HEK293 (cell line): ENCODE measurements around the gene DNAJC7.

ENCODE experiments used
- CTCF ChIA-PET: fragments of 350-600 bp; formaldehyde crosslinking; extraction: SDS; loops from one replicate; lab custom pipeline; 2021; ENCODE audit warnings: antibody characterized with exemption; lab: Yijun Ruan, JAX
- POLR2A ChIA-PET: fragments of 300-600 bp; formaldehyde crosslinking; extraction: SDS; loops from one replicate; lab custom pipeline; 2020; ENCODE audit warnings: antibody characterized with exemption, inconsistent platforms; lab: Yijun Ruan, JAX
- H3K27ac ChIP-seq: fragments of 200-500 bp; sonication (Bioruptor generic); 2 replicates; pipeline ENCODE4 v1.5.1; 2014; ENCODE audit warnings: low read depth, low read length, control low read depth, inconsistent platforms; ENCODE audit errors: extremely low read depth
- H3K36me3 ChIP-seq, 2 experiments: fragments of 200-500 bp in 1 of 2; sonication (Bioruptor generic) in 1 of 2; 1 replicate in 1 of 2; 2 replicates in 1 of 2; pipeline ENCODE4 v1.5.1; 2014 to 2017; ENCODE audit warnings: inconsistent platforms in 2 of 2, low read length in 2 of 2; ENCODE audit not compliant: control insufficient read depth in 2 of 2, insufficient read depth in 1 of 2
- H3K4me1 ChIP-seq: fragments of 200-500 bp; sonication (Bioruptor generic); 2 replicates; pipeline ENCODE4 v1.5.1; 2014; ENCODE audit warnings: mild to moderate bottlenecking, low read length, inconsistent platforms; ENCODE audit not compliant: control insufficient read depth, insufficient read depth
- H3K4me3 ChIP-seq: 2 replicates; pipeline ENCODE4 v1.5.1; 2011; ENCODE audit warnings: low read depth, mild to moderate bottlenecking, control low read depth, low read length, moderate library complexity
- H3K9me3 ChIP-seq: fragments of 200-500 bp; sonication (Bioruptor generic); 2 replicates; pipeline ENCODE4 v1.5.1; 2014; ENCODE audit warnings: low read depth, low read length, inconsistent platforms; ENCODE audit not compliant: control insufficient read depth, insufficient read depth
- ATF2 ChIP-seq: fragments of 450-650 bp; formaldehyde crosslinking; IDR thresholded peaks from 2 replicates; pipeline ENCODE4 v1.5.1; 2016; ENCODE audit warnings: missing biosample characterization, missing genetic modification characterization, low read depth
- BCL6B ChIP-seq: fragments of 450-650 bp; formaldehyde crosslinking; IDR thresholded peaks from 2 replicates; pipeline ENCODE4 v1.5.1; 2017; ENCODE audit warnings: missing biosample characterization, missing genetic modification characterization
- ELK4 ChIP-seq: IDR thresholded peaks from 2 replicates; pipeline ENCODE4 v1.6.1; 2011; ENCODE audit warnings: mild to moderate bottlenecking, low read depth, low read length, borderline replicate concordance
- KLF9 ChIP-seq: fragments of 450-650 bp; formaldehyde crosslinking; IDR thresholded peaks from 2 replicates; pipeline ENCODE4 v1.5.1; 2016; ENCODE audit warnings: missing biosample characterization, missing genetic modification characterization, low read depth
- MYNN ChIP-seq: fragments of 450-650 bp; formaldehyde crosslinking; IDR thresholded peaks from 2 replicates; pipeline ENCODE4 v1.5.1; 2016; ENCODE audit warnings: missing biosample characterization, missing genetic modification characterization, borderline replicate concordance
- PRDM1 ChIP-seq: fragments of 450-650 bp; formaldehyde crosslinking; IDR thresholded peaks from 2 replicates; pipeline ENCODE4; 2016; ENCODE audit warnings: missing biosample characterization, missing genetic modification characterization
- SP3 ChIP-seq: fragments of 450-650 bp; formaldehyde crosslinking; IDR thresholded peaks from 2 replicates; pipeline ENCODE4 v1.5.1; 2016; ENCODE audit warnings: missing biosample characterization, missing genetic modification characterization
- ZBTB1 ChIP-seq: fragments of 450-650 bp; formaldehyde crosslinking; IDR thresholded peaks from 2 replicates; pipeline ENCODE4 v1.5.1; 2016; ENCODE audit warnings: missing biosample characterization, missing genetic modification characterization
- ZBTB20 ChIP-seq: fragments of 450-650 bp; formaldehyde crosslinking; IDR thresholded peaks from 2 replicates; pipeline ENCODE4 v1.5.1; 2016; ENCODE audit warnings: missing biosample characterization, missing genetic modification characterization
- ZBTB26 ChIP-seq: fragments of 450-650 bp; formaldehyde crosslinking; optimal IDR thresholded peaks from 2 replicates; pipeline ENCODE3; 2016; ENCODE audit warnings: missing biosample characterization, mild to moderate bottlenecking, missing genetic modification characterization
- ZBTB44 ChIP-seq: fragments of 450-650 bp; IDR thresholded peaks from 2 replicates; pipeline ENCODE4 v1.5.1; 2018; ENCODE audit warnings: missing biosample characterization, mild to moderate bottlenecking, missing genetic modification characterization
- ZNF121 ChIP-seq: fragments of 450-650 bp; formaldehyde crosslinking; IDR thresholded peaks from 2 replicates; pipeline ENCODE4 v1.5.1; 2016; ENCODE audit warnings: missing biosample characterization, missing genetic modification characterization
- ZNF148 ChIP-seq: fragments of 450-650 bp; formaldehyde crosslinking; IDR thresholded peaks from 2 replicates; pipeline ENCODE4 v1.5.0; 2017; ENCODE audit warnings: missing biosample characterization, missing genetic modification characterization, borderline replicate concordance
- ZNF239 ChIP-seq: fragments of 450-650 bp; formaldehyde crosslinking; IDR thresholded peaks from 2 replicates; pipeline ENCODE4 v1.5.1; 2016; ENCODE audit warnings: missing biosample characterization, missing genetic modification characterization
- ZNF266 ChIP-seq: fragments of 450-650 bp; formaldehyde crosslinking; IDR thresholded peaks from 2 replicates; pipeline ENCODE4 v1.5.1; 2016; ENCODE audit warnings: missing biosample characterization, missing genetic modification characterization, low read depth
- ZNF510 ChIP-seq: fragments of 450-650 bp; formaldehyde crosslinking; IDR thresholded peaks from 2 replicates; pipeline ENCODE4 v1.5.1; 2018; ENCODE audit warnings: mild to moderate bottlenecking, missing genetic modification characterization, missing biosample characterization; ENCODE audit not compliant: insufficient replicate concordance
- ZNF521 ChIP-seq: fragments of 450-650 bp; formaldehyde crosslinking; IDR thresholded peaks from 2 replicates; pipeline ENCODE4 v1.5.1; 2017; ENCODE audit warnings: missing biosample characterization, mild to moderate bottlenecking, missing genetic modification characterization
- ZNF670 ChIP-seq: fragments of 450-650 bp; formaldehyde crosslinking; IDR thresholded peaks from 2 replicates; pipeline ENCODE4 v1.5.1; 2016; ENCODE audit warnings: missing biosample characterization, missing genetic modification characterization, low read depth
- ZNF768 ChIP-seq: fragments of 450-650 bp; formaldehyde crosslinking; IDR thresholded peaks from 2 replicates; pipeline ENCODE4 v1.5.1; 2018; ENCODE audit warnings: missing biosample characterization, mild to moderate bottlenecking, missing genetic modification characterization
- ZNF777 ChIP-seq: fragments of 450-650 bp; formaldehyde crosslinking; IDR thresholded peaks from 2 replicates; pipeline ENCODE4 v1.5.1; 2017; ENCODE audit warnings: missing biosample characterization, missing genetic modification characterization, borderline replicate concordance
- ZNF792 ChIP-seq: fragments of 450-650 bp; formaldehyde crosslinking; IDR thresholded peaks from 2 replicates; pipeline ENCODE4 v1.5.1; 2016; ENCODE audit warnings: missing biosample characterization, missing genetic modification characterization
- ZNF837 ChIP-seq: fragments of 450-650 bp; formaldehyde crosslinking; IDR thresholded peaks from 2 replicates; pipeline ENCODE4 v1.5.1; 2016; ENCODE audit warnings: missing biosample characterization, missing genetic modification characterization
- ZNF843 ChIP-seq: fragments of 450-650 bp; formaldehyde crosslinking; IDR thresholded peaks from 2 replicates; pipeline ENCODE4 v1.5.1; 2016; ENCODE audit warnings: missing biosample characterization, missing genetic modification characterization

The DNAJC7 gene

GRCh38 chr17:41967141-41967920 lies 49.9 kb downstream of the DNAJC7 start:
- Histone ChIP-seq H3K36me3 (peaks cover 25 to 44% of the 10 kb centered on the region in 2 experiments), H3K4me3 (peak overlapping the region; percentile 76)
- POLR2A ChIA-PET: interaction anchor here (1.0 to 3.3 kb wide), 7 partner anchors 13 to 232 kb away, joined by 3 to 48 read pairs (median 8); partner anchors contain the start of genes ACLY, DNAJC7, NKIRAS2 and ODAD4

GRCh38 chr17:41966463-41967140 lies 50.6 kb downstream of the DNAJC7 start, which contains the start of gene CNP:
Gene CNP (plus strand): TSS chr17:41966795. CDS start chr17:41966885, 90 bp downstream.
- Histone ChIP-seq H3K27ac (peak within 1 kb of the TSS; percentile 89), H3K9me3 (no peaks in the 10 kb centered on the region), H3K4me1 (0 out of 2 replicates have a peak, but pooled peaks cover 4% of the 10 kb centered on the region), H3K4me3 (peak within 1 kb of the TSS; percentile 76), H3K36me3 (peaks cover 19 to 36% of the 10 kb centered on the region in 2 experiments)
- ChIA-PET CTCF (interaction anchor here (0.6 to 12.1 kb wide), 7 partner anchors 8 to 152 kb away, joined by 3 to 142 read pairs (median 4); partner anchors contain the start of genes DNAJC7 and NKIRAS2), POLR2A (interaction anchor here (0.6 to 3.3 kb wide), 23 partner anchors 10 to 353 kb away, joined by 3 to 48 read pairs (median 4); partner anchors contain the start of genes ACLY, DNAJC7, EIF1 and KAT2A)
- TF ChIP-seq SP3 (tag by site-specific recombination) (peak; percentile 75), ZNF792 (tag by site-specific recombination) (no peak), ZNF837 (tag by site-specific recombination) (no peak), ZNF777 (tag by site-specific recombination) (no peak), ATF2 (tag by site-specific recombination) (no peak), ZNF521 (tag by site-specific recombination) (no peak), ZNF148 (no peak), ZNF670 (tag by site-specific recombination) (no peak), ZNF239 (tag by site-specific recombination) (no peak), ZNF266 (no peak), ZBTB44 (tag by site-specific recombination) (0 out of 2 replicates have a peak, but pooled peaks have one; percentile 7), ZBTB26 (tag by site-specific recombination) (peak; percentile 87), BCL6B (tag by site-specific recombination) (no peak), MYNN (tag by site-specific recombination) (no peak), KLF9 (tag by site-specific recombination) (peak; percentile 86), ZNF843 (no peak), PRDM1 (no peak)

More at GRCh38 chr17:41967141-41967920, 49.9 kb downstream of the DNAJC7 start:
- Histone ChIP-seq H3K9me3 (no peaks in the 10 kb centered on the region), H3K4me1 (0 out of 2 replicates have a peak, but pooled peaks cover 4% of the 10 kb centered on the region), H3K27ac (peak overlapping the region; percentile 89)
- TF ChIP-seq ZBTB20 (tag by site-specific recombination) (peak; percentile 79), ELK4 (no peak), ZBTB1 (tag by site-specific recombination) (no peak), ZNF121 (tag by site-specific recombination) (peak; percentile 97), ZNF510 (tag by site-specific recombination) (no peak), ZNF768 (tag by site-specific recombination) (peak; percentile 95; the same call in 1 of the 2 replicates)
- CTCF ChIA-PET: interaction anchor here (0.6 to 12.1 kb wide), 5 partner anchors 37 to 226 kb away, joined by 3 to 142 read pairs (median 3); partner anchors contain the start of genes DNAJC7 and NKIRAS2
